HG02642 (cell line): ENCODE results near the gene CASK.

Source experiments
- ATAC-seq: cut with Tn5 transposase; IDR thresholded peaks from one replicate; pipeline ENCODE4 v1.9.1; 2021; ENCODE audit warnings: mild to moderate bottlenecking; ENCODE audit not compliant: unreplicated experiment, poor library complexity

Gene CASK

DNA sequence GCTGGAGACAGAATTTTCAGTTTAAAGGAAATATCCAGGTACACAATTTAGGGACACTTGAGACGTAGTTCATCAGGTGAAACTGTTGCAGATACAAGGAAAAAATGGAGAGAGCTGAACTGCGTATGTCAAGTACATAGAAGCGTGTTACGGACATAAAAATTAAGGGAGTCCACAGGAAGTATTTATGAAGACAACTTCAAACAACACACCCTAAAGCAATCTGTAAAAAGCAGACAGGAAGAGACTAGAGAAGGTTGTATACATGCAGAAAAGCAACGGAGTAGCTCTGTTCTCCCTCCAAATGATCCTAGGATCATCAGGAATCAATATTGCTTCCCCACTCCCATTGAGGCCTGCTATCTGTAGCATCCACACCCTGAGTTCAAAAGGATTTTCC is 5.8 kb downstream of the CASK start:
- ATAC-seq: no peak

DNA sequence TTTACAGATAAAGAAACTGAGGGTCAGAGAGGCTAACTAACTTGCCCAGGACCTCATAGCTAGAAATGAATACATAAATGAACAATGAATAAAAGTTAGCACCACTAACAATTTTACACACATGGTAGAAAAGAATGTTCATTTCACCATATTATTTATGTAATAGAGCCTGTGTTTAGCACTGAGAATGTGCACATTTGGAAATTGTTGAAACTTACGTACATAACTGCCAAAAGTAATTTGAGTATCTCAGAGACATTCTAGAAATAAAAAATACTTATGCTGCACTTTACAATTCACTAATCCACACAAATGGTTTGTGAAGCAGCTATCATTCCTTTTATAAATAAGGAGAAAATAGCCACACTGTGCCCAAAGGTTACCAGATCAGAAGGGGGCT is 9.9 kb downstream of the CASK start:
- ATAC-seq: no peak

DNA sequence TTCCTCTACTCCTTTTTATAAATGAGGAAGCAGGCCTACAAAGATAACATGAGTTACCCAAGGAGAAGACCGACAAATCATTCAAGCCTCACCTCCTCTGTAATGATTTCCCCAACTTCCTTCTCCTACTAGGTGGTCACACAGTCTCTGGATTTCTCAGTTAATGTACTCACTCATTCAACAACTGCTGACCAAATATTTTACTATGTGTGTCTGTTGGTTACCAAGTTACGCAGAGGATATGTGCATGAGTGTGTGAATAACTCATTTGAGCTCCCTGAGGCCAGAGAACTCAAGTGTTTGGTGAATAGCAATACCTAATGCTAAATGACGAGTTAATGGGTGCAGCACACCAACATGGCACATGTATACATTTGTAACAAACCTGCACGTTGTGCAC is 10.4 kb downstream of the CASK start:
- ATAC-seq: no peak

DNA sequence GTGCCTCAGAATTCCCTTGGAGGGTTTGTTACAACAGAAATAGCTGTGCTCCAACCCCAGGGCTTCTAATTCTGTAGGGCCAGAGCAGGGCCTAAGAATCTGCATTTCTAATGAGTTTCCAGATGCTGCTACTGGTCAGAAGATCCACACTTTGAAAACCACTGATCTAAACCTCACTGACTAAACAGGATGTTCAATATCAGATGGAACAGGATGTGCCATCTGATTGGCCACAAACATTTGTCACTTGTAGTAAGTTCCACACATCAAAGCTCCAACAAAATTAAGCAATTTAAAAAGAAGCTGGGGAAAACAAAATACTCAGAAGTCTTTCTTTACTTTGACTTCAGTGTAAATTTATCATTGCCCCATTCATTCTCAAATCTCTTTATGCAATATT is 14.3 kb downstream of the CASK start:
- ATAC-seq: no peak

DNA sequence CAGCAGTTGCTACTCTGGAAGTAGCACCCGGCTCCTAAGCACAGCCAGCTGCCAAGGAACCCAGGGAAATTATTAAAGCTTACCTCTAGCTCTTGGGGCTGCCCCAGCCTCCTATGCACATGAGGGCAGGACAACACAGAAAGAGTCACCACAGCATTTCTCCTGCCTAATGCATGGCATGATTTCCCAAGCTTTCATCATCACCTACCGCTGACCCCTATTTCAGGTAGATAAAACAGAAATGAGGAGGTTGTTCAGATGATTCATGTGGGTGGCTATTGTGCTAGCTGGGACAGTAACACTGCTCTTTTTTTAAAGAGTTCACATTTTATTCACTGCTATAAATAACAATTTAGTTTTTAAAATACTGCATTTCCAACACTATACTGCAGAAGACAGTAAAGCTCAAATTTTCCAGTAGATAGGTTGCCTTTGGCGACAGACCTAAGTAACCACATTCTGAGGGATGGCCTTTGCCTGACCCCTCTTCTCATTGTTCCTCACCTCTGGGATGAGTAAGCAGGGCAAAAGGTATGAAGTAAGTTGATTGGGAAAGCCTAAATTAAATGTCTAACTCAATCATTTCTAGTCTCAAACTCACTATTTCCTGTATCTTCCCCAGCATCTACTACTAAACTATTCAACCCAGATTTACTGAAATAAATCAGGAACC is 16.7 kb downstream of the CASK start:
- ATAC-seq: no peak

DNA sequence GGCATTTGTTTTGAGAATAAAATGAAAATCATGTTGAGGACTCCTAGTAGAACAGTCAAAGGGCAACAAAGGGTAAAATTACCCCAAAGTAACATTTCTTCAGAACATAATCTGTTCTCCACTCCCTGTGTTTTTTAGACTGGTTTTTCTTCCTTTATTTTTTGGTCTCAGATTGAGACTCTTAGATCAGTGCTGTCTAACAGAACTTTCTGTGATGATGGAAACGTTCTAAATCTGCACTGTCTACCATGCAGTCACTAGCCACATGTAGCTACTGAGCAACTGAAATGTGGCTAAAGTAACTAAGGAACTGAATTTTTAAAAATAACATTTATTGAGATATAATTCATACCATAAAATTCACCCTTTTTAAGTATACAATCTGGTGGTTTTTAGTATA is 19.8 kb downstream of the CASK start:
- no peak for ATAC-seq

DNA sequence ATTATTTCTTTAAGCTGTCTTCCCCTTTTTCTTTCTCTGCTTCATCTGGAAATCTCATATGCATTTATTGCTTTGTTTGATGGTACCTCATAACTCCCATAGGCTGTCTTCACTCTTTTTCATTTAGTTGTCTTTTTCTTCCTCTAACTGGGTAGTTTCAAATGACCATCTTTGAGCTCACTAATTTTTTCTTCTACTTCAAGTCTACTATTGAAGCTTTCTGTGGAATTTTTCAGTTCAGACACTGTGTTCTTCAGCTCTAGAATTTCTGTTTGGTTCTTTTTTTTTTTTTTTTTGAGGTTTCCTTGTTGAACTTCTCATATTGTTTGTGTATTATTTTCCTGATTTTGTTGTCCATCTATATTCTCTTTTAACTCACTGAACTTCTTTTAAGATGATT is 23.0 kb downstream of the CASK start:
- no peak for ATAC-seq

DNA sequence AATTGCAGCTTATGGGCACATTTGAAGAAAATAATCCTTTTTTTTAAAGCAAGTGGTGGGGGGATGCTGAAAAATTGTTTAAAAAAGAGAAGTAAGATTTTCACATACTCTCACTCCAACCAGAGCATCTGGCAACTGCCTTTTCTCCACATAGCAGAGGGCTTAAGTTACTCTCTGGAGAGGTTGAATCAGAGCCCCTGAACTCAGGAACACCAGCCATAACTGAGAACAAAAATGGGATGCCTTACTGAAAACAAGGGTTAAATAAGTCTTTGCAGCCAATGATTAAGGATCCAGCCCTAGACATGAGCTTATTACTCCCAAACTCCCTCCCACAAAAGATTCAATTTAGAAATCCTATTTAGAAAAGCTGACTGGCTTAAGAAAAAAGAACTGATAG is 27.5 kb downstream of the CASK start:
- no peak for ATAC-seq

DNA sequence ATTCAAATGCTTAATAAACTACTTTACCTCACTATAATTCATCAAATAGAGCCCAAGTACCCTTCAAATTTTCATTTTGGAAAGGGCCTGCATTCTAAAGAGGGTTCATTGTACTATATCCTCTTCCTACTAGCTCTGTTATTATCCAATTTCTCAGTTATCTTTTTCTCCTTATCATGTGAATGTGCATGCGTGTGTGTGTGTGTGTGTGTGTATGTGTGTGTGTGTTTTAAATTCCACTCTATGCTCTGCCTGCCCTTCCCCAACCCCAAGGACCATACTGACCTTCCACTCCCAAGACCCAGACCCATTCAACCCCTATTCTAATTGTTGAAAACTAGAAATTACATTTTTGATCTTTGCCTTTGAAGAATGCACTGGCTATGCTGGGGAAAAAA is 33.3 kb downstream of the CASK start:
- ATAC-seq: no peak

DNA sequence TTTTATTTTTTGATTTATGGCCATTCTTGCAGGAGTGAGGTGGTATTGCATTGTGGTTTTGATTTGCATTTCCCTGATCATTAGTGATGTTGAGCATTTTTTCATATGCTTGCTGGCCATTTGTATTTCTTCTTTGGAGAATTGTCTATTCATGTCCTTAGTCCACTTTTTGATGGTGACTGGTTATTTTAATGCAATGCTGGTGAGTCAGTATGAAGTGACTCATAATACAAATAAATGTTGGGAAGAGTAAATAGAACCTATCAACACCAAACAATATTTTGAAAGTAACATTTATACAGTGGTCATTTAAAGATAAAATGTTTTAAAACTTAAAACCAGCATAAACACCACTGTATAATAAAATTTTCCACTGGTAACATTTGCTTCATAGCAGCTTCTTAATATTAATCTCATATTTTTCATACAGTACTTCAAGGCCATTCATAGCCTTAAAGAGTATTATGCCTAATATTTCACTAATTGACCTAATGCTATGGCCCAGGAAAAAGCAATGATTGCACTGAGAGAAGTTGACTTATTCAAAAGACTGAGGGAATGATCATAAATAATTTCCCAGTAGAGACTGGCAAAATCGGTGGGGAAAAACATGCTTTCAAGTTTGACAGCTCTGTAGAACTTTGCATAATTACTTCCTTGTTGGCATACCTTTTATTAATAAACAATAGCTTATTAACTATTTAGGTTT is 33.9 kb downstream of the CASK start:
- no peak for ATAC-seq

DNA sequence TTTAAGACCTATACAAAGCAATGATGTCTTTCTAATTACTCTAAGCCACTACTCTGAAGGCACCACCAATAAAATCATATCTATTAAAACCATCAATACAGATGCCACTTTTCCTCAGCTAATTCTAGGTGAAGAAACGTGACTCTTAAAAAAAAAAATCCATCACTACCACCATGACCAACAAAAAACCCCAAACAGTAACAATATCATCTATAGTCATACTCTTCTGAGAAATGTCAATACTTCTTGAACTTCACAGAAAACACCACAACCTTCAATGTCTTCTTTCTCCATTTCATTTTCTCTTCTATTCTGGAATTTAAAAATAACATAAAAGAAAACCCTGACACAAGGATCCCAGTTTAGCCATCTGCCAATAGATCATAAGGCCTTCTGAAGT is 35.7 kb downstream of the CASK start:
- no peak for ATAC-seq

DNA sequence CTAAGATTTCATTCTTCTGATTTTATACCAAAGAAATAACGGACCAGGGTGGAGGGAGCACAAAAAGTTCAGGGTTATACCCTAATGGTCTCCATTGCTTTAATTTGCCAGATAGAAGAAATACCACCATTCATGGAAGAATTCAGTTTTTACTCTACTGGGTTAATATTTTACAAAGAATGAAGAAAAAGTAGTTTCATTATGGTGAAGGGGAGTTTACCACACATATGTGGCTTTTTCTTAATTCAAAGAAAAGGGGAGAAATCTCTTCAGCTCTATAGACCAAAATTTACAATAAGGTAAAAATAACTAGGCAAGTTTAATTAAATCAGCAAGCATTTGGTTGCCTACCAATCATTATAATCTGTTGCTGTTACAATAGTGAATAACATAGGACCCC is 37.6 kb downstream of the CASK start:
- no peak for ATAC-seq

DNA sequence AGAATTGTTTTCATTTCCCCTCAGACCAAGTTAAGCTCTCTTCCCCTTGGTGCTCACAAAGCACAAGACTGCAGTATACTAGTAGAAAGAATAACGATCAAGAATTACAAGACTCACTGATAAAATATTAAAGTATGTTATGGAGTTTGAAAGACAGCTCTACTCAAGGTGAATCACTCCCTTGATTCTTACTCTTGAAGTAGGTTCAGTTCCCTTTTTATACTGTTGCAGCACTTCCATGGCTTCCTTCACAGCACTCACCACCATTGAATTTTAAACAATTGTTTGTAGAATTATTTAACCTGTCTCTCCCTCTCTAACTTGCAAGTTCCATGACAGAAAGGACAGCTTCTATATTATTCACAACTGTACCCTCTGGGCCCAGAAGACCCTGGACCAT is 42.2 kb downstream of the CASK start:
- ATAC-seq: no peak

DNA sequence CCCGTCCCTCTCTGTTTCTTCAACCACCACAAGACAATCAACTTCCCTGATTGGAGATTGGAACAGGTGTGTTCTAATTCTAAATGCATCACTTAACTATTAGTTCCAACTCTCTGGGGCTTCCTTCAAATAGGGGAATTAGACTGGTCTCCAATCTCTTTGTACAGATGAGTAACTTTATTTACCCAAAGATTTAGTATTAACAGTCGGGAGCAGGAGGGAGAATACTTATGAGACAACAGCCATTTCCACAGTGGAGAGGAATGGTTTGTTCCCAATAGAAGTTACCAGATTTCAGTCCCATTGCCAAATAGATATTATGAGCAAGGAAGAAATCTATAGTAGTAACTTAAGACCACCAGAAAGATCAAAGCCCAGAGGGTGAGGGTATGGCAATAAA is 46.2 kb downstream of the CASK start:
- no peak for ATAC-seq

DNA sequence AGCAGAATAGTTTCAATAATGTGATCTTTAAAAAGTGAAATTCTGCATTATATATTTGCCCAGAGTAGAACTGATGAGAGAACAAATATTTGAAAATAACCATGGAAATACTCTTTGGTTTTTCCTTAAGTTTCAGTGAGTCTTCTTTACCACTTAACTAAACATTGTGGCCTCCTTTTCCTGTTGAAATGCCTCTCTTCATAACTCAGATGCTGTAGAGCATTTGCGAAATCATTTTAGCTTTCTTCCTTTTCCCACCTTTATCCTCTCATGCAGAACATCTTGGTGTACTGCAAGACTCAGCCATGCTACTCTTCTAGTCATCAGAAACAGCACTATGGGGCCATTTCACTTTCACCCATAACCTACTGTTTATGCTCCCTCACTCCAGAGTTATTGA is 48.2 kb downstream of the CASK start:
- ATAC-seq: no peak

DNA sequence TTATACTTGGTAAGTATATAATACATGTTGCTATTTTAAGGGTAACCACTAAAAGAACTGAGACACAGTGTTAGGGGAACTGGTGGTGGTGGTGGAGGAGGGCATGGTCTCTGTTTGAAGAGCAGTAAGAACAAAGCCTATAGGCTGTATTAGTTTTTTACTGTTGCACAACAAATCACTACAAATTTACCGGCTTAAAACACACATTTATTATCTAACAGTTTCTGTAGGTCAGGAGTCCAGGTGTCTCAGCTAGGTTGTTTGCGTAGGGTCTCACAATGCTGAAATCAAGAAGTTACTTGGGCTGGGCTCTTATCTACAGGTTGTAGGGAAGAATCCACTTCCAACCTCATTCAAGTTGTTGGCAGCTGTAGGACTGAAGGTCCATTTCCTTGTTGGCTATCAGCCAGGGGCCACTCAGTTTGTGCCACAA is 52.6 kb downstream of the CASK start:
- ATAC-seq: no peak

DNA sequence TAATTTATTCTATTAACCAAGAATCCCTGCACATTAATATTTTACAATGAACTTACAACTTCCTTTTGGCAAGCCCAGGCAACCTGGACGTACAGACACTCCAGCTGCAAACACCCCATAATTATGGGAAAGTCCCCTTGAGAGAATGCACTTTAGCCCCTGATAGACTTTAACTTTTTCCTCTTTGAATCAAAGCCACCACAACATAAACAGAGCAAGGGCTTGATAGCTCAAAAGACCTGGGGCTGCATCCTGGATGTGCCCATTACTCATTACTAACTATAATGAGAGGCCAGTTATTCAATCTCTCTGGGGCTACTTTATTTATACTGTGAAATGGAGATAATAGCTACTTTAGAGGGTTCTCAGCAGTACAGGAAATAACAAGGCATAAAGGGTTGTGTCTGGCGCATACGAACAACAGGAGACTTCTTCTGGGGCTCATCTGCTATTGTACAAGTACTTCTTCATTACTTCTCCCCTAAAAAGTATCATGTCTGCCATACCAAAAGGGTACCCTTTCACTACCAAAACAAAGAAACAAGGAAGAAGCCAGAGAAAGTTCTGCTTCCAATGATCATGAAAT is 54.9 kb downstream of the CASK start:
- no peak for ATAC-seq

DNA sequence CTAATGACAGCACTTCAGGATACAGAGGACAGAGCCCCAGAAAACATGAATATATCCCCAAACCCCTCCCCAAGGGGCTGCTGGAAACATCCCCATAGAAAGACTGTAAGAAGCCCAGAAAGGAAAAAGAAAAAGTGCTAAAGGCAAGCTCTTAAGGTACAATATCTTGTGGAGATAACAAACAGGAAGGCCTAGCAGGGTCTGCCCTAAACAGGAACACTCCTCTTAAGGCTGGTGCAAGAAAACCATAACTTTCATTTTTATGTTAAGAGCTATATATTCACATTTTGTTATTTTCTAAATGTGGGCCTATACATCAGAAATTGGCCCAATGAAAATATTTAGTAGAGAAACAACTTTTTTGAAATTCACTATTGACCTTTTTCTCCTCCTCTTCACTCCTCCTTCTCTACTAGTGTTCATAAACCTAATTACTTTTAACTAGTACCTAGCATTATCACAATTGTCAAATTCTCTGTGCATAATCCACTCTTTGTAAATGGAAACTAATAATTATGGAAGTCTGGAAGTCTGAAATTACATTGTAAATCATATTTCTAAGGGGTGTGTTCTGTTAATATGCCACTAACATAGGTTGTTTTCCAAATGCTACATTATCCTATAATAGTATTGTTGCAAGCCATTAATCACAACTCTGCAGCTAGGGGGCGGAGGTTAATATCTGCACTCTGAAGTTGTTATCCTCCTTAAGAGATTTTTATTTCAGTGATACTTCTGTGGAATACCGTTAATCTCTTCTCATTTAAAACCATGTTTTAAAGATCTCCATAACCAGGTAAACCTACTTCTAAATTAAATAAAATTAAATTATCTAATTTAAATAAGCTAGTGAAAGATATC is 59.8 kb downstream of the CASK start:
- no peak for ATAC-seq

DNA sequence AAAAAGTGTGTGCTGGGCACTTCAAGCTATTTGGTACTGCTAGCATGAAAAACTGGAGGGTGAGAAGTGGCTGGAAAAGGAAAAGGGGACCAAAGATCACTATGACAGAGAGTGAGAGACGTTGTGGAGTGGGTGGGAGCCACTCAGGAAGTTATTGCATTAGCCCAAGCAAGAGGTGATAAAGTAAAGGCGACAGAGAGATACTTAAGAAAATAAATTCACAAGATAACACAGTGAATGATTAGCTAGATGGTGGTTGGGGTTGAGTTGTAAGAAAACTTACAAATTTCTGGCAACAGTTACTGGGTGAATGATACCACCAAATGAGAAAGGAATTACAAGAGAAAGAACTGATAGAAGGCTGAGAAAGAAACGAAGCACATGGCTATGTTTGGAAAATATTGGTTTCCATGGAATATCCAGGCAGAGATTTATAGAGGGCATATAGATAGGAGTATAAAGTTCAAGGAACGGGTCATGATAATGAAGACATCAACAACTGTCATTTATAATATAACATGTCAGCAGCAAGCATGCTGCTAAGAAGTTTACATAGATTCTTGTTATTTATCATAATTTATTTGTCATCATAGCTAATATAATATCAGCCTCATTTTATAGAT is 60.7 kb downstream of the CASK start:
- no peak for ATAC-seq

DNA sequence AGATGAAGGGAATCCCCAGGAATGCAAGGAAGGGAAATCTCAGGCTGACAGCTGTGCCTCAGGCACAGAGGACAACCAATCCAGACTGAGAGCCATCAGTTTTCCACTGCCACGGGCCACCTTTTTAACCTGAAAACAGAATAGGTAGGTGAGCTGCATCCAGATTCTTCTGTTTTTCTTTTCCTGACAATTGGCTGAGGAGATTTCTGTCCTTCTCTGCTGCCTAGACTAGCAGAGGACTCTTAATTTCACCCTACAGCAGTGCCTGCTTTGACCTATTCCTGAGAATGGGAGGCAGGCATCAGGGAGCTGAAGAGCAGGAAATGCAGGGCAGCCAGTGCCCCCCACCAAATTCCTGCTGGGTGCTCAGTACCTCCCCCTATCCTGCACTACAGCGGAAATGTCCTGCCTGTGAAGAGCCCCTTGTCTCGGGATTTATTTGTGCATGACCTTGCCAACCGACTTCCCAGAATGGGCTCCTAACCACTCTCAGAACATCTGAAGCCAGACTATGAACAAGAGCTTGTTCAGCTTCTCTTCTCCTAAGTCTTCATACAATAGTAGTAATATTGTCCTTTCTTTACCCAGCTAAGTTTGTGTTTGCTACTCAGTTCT is 65.1 kb downstream of the CASK start:
- ATAC-seq: no peak
